H1 (cell line): ENCODE measurements around the gene VDAC2. TPM values are rescaled to one million over a fixed set of nuclear protein-coding genes. Genes with fewer than 3 reads are reported as not detected.

Source experiments
- CTCF ChIA-PET: fragments of 300-600 bp; sonication (Branson Sonifier 250); formaldehyde crosslinking; loops from one replicate; lab custom pipeline; 2021; ENCODE audit not compliant: partially characterized antibody; lab: Charles Lee
- POLR2A ChIA-PET: fragments of 300-600 bp; sonication (Branson Sonifier 250); formaldehyde crosslinking; loops from one replicate; lab custom pipeline; 2021; ENCODE audit warnings: inconsistent platforms; ENCODE audit not compliant: partially characterized antibody; lab: Charles Lee
- DNase-seq, 2 experiments: peaks; one replicate each; pipeline versions ENCODE4 v3.0.0 to v3.0.0-alpha.2; 2010 to 2022; ENCODE audit warnings: low spot score in 2 of 2, low read depth in 1 of 2, mixed read lengths in 1 of 2
- FAIRE-seq: peaks from 2 replicates; lab custom pipeline; 2011; peaks lifted over from hg19 to GRCh38; lab: Jason Lieb, UNC
- H2AFZ ChIP-seq: 2 replicates; pipeline ENCODE4 v1.8.1; 2012; ENCODE audit warnings: low read length, inconsistent platforms
- H2AK5ac ChIP-seq: 2 replicates; pipeline ENCODE4 v1.6.1; 2013; ENCODE audit warnings: low read depth, low read length
- H2BK120ac ChIP-seq: replicated peaks from 2 replicates; pipeline ENCODE3; 2013; ENCODE audit warnings: low read depth, low read length, inconsistent platforms
- H2BK12ac ChIP-seq: 2 replicates; pipeline ENCODE4 v1.6.1; 2013; ENCODE audit warnings: low read depth, low read length
- H2BK15ac ChIP-seq: 2 replicates; pipeline ENCODE4 v1.6.1; 2013; ENCODE audit warnings: low read length
- H2BK20ac ChIP-seq: 2 replicates; pipeline ENCODE4 v1.6.1; 2013; ENCODE audit warnings: low read length
- H2BK5ac ChIP-seq: 2 replicates; pipeline ENCODE4 v1.6.1; 2013; ENCODE audit warnings: low read depth, low read length
- H3K14ac ChIP-seq: 2 replicates; pipeline ENCODE4 v1.6.1; 2013; ENCODE audit warnings: inconsistent platforms; ENCODE audit not compliant: insufficient read length
- H3K18ac ChIP-seq: 2 replicates; pipeline ENCODE4 v1.6.1; 2013; ENCODE audit warnings: low read length; ENCODE audit errors: extremely low read depth
- H3K23ac ChIP-seq: 2 replicates; pipeline ENCODE4 v1.6.1; 2013; ENCODE audit warnings: inconsistent platforms; ENCODE audit not compliant: insufficient read length
- H3K23me2 ChIP-seq: 2 replicates; pipeline ENCODE4 v1.6.1; 2013; ENCODE audit warnings: low read depth, low read length
- H3K27ac ChIP-seq: 2 replicates; pipeline ENCODE4 v1.6.1; 2011; ENCODE audit warnings: low read depth, low read length, inconsistent platforms
- H3K27me3 ChIP-seq, 4 experiments: replicated peaks in 1 of 4; 1 replicate in 1 of 4; 2 replicates in 3 of 4; pipeline versions ENCODE4 v1.6.1 to v1.8.1; 2011 to 2013; ENCODE audit warnings: low read length in 3 of 4, mild to moderate bottlenecking in 3 of 4, inconsistent platforms in 2 of 4, mixed read lengths in 2 of 4, moderate library complexity in 1 of 4; ENCODE audit not compliant: control insufficient read depth in 3 of 4, insufficient read depth in 3 of 4; ENCODE audit errors: extremely low read depth in 1 of 4
- H3K36me3 ChIP-seq, 4 experiments: 2 replicates each; pipeline versions ENCODE4 v1.6.1 to v1.8.1; 2011 to 2013; ENCODE audit warnings: mild to moderate bottlenecking in 4 of 4, low read length in 3 of 4, moderate library complexity in 2 of 4, control low read depth in 1 of 4, inconsistent platforms in 1 of 4; ENCODE audit not compliant: insufficient read depth in 4 of 4, control insufficient read depth in 2 of 4
- H3K4ac ChIP-seq: replicated peaks from 2 replicates; pipeline ENCODE3; 2013; ENCODE audit warnings: low read length, low read depth, mixed read lengths, inconsistent platforms; ENCODE audit not compliant: insufficient read length
- H3K4me1 ChIP-seq, 4 experiments: replicated peaks in 1 of 4; 1 replicate in 1 of 4; 2 replicates in 3 of 4; pipeline versions ENCODE4 v1.6.1 to v1.8.1; 2011 to 2013; ENCODE audit warnings: low read length in 3 of 4, inconsistent platforms in 2 of 4, mixed read lengths in 1 of 4; ENCODE audit not compliant: insufficient read depth in 4 of 4, control insufficient read depth in 3 of 4
- H3K4me2 ChIP-seq, 2 experiments: 2 replicates each; pipeline versions ENCODE4 v1.6.1 to v1.8.1; 2011 to 2013; ENCODE audit warnings: low read depth in 2 of 2, low read length in 2 of 2, control low read depth in 1 of 2, inconsistent platforms in 1 of 2, mild to moderate bottlenecking in 1 of 2; ENCODE audit not compliant: insufficient read depth in 1 of 2
- H3K4me3 ChIP-seq, 4 experiments: fragments of 200-600, 300-600 bp in 1 of 4; sonication (generic), shearing (Covaris generic), sonication (Bioruptor Twin) in 1 of 4; 2 replicates each; pipeline versions ENCODE4 v1.5.1 to v1.8.1; 2011 to 2016; ENCODE audit warnings: low read length in 4 of 4, low read depth in 3 of 4, control low read depth in 2 of 4, inconsistent platforms in 2 of 4, mild to moderate bottlenecking in 2 of 4, mixed read lengths in 1 of 4, moderate library complexity in 1 of 4; ENCODE audit not compliant: insufficient read depth in 2 of 4; ENCODE audit errors: extremely low read depth in 1 of 4
- H3K56ac ChIP-seq: replicated peaks from 2 replicates; pipeline ENCODE3; 2013; ENCODE audit warnings: low read depth, mild to moderate bottlenecking, mixed read lengths, low read length, inconsistent platforms; ENCODE audit not compliant: insufficient read length
- H3K79me1 ChIP-seq: 2 replicates; pipeline ENCODE4 v1.6.1; 2013; ENCODE audit warnings: low read depth, low read length, control low read depth
- H3K79me2 ChIP-seq, 2 experiments: 2 replicates each; pipeline versions ENCODE4 v1.6.1 to v1.8.1; 2012 to 2013; ENCODE audit warnings: low read length in 2 of 2, mild to moderate bottlenecking in 2 of 2, inconsistent platforms in 1 of 2; ENCODE audit not compliant: insufficient read depth in 2 of 2, control insufficient read depth in 1 of 2
- H3K9ac ChIP-seq, 4 experiments: replicated peaks in 1 of 4; 1 replicate in 1 of 4; 2 replicates in 3 of 4; pipeline versions ENCODE4 v1.6.1 to v1.8.1; 2011 to 2013; ENCODE audit warnings: low read depth in 3 of 4, low read length in 3 of 4, control low read depth in 2 of 4, mild to moderate bottlenecking in 2 of 4, moderate library complexity in 2 of 4, inconsistent platforms in 1 of 4; ENCODE audit errors: extremely low read depth in 1 of 4
- H3K9me3 ChIP-seq, 2 experiments: 2 replicates each; pipeline versions ENCODE4 v1.6.1 to v1.8.1; 2012 to 2013; ENCODE audit warnings: mild to moderate bottlenecking in 2 of 2, moderate library complexity in 2 of 2, control low read depth in 1 of 2, inconsistent platforms in 1 of 2, low read depth in 1 of 2, low read length in 1 of 2, mixed read lengths in 1 of 2; ENCODE audit not compliant: insufficient read depth in 2 of 2
- H4K20me1 ChIP-seq, 2 experiments: replicated peaks in 1 of 2; 2 replicates each; pipeline versions ENCODE3 to v1.8.1; 2011 to 2013; ENCODE audit warnings: inconsistent platforms in 2 of 2, low read length in 2 of 2, mild to moderate bottlenecking in 1 of 2; ENCODE audit not compliant: insufficient read depth in 2 of 2, control insufficient read depth in 1 of 2
- H4K5ac ChIP-seq: 2 replicates; pipeline ENCODE4 v1.6.1; 2013; ENCODE audit warnings: low read length, low read depth, mixed read lengths, inconsistent platforms; ENCODE audit not compliant: insufficient read length
- H4K8ac ChIP-seq: 2 replicates; pipeline ENCODE4 v1.8.0; 2013; ENCODE audit warnings: mild to moderate bottlenecking, moderate library complexity, low read length, inconsistent platforms; ENCODE audit not compliant: insufficient read depth; ENCODE audit errors: extremely low read depth
- H4K91ac ChIP-seq: replicated peaks from 2 replicates; pipeline ENCODE3; 2013; ENCODE audit warnings: low read length, mixed read lengths, inconsistent platforms; ENCODE audit not compliant: insufficient read length
- CBX5 ChIP-seq: fragments of 300-800, 300-1000 bp; sonication (generic); IDR thresholded peaks from 2 replicates; pipeline ENCODE4 v1.7.1; 2016; ENCODE audit warnings: antibody characterized with exemption, low read length, low read depth
- CHD2 ChIP-seq: IDR thresholded peaks from 2 replicates; pipeline ENCODE4 v1.6.1; 2012; ENCODE audit warnings: low read length, improper control_type of control experiment
- GTF2F1 ChIP-seq: IDR thresholded peaks from 2 replicates; pipeline ENCODE4 v1.6.1; 2012; ENCODE audit warnings: low read depth, low read length, improper control_type of control experiment, borderline replicate concordance
- HDAC2 ChIP-seq, 2 experiments: fragments of 300-600 bp in 1 of 2; sonication (generic) in 1 of 2; IDR thresholded peaks; 2 replicates each; pipeline ENCODE4 v1.6.1; 2011 to 2012; ENCODE audit warnings: low read depth in 2 of 2, low read length in 2 of 2, mild to moderate bottlenecking in 2 of 2, moderate library complexity in 2 of 2, borderline replicate concordance in 1 of 2, inconsistent platforms in 1 of 2
- JUND ChIP-seq: IDR thresholded peaks from 2 replicates; pipeline ENCODE4 v1.6.1; 2011; ENCODE audit warnings: mild to moderate bottlenecking, improper control_type of control experiment, low read length
- POLR2A ChIP-seq, 2 experiments: IDR thresholded peaks; 1 replicate in 1 of 2; 2 replicates in 1 of 2; pipeline ENCODE4 v1.6.1; 2011; ENCODE audit warnings: low read depth in 2 of 2, low read length in 2 of 2, mild to moderate bottlenecking in 2 of 2; ENCODE audit errors: control extremely low read depth in 1 of 2
- RFX5 ChIP-seq: IDR thresholded peaks from 2 replicates; pipeline ENCODE4 v1.6.1; 2011; ENCODE audit warnings: low read depth, low read length, improper control_type of control experiment, borderline replicate concordance
- RXRA ChIP-seq: IDR thresholded peaks from 2 replicates; pipeline ENCODE4 v1.6.1; 2011; ENCODE audit warnings: low read depth, mild to moderate bottlenecking, low read length, moderate library complexity; ENCODE audit not compliant: insufficient read depth
- SIN3A ChIP-seq, 2 experiments: IDR thresholded peaks in 1 of 2; conservative IDR thresholded peaks in 1 of 2; 2 replicates each; pipeline ENCODE4 v1.6.1; 2011 to 2012; ENCODE audit warnings: low read length in 2 of 2, improper control_type of control experiment in 1 of 2, low read depth in 1 of 2, mild to moderate bottlenecking in 1 of 2
- SP1 ChIP-seq: IDR thresholded peaks from 2 replicates; pipeline ENCODE4 v1.6.1; 2011; ENCODE audit warnings: low read depth, low read length
- TEAD4 ChIP-seq: IDR thresholded peaks from 2 replicates; pipeline ENCODE4 v1.6.1; 2012; ENCODE audit warnings: low read depth, low read length, inconsistent platforms, mixed read lengths
- ZNF274 ChIP-seq: IDR thresholded peaks from 2 replicates; pipeline ENCODE4 v1.7.0; 2012; ENCODE audit warnings: low read length, borderline replicate concordance; ENCODE audit errors: extremely low read depth
- WGBS, 2 experiments: shearing (Covaris generic) in 1 of 2; methylation state at CpG; one replicate each; pipeline versions ENCODE4 v1.1.6 to v1.1.7; 2013 to 2015; ENCODE audit warnings: low lambda C conversion rate in 2 of 2, mixed read lengths in 2 of 2, inconsistent platforms in 1 of 2, low coverage in 1 of 2, missing lambda C conversion rate in 1 of 2; ENCODE audit not compliant: insufficient replicate concordance in 2 of 2, insufficient coverage in 1 of 2, insufficient read length in 1 of 2; ENCODE audit errors: extremely low coverage in 1 of 2, missing lambda C conversion rate in 1 of 2; 5-methylcytosine and 5-hydroxymethylcytosine counted together
- polyA plus RNA-seq, 7 experiments: library from polyadenylated mRNA; depleted of rRNA in 3 of 7; stranded (reverse) in 5 of 7; unstranded in 2 of 7; fragments of >200 nt in 5 of 7; fragments of 200-250 nt in 2 of 7; gene quantifications; 1 replicate in 5 of 7; 2 replicates in 1 of 7; 4 replicates in 1 of 7; pipeline versions ENCODE4 v1.2.1 to v1.2.3, GENCODE V29; 2011 to 2013; ENCODE audit warnings: missing spikeins in 2 of 7, mixed read lengths in 2 of 7
- total RNA-seq: library from RNA; stranded (reverse); fragmentation: NEBNext Ultra II Directional; extraction: Animal tissue kit (Norgen Biotek cat#: 25700); gene quantifications from 2 replicates; pipeline ENCODE4 v1.2.1, GENCODE V29; 2021

VDAC2 gene
- total and polyA plus RNA-seq, 2 of the 8 experiments (the other 6 are each of a cell fraction or from before 2014, with no cell fraction given) = 89.8 to 284 TPM

GRCh38 chr10:75266945-75267344 lies 56.3 kb downstream of the VDAC2 start:
- Histone ChIP-seq H4K91ac (no peak overlapping the region), H3K14ac (no peak overlapping the region), H3K23ac (no peak overlapping the region), H3K9me3 (no peaks in the 10 kb centered on the region), H2BK20ac (no peak overlapping the region), H2BK5ac (no peak overlapping the region), H3K4me3 (no peak overlapping the region), H3K27ac (no peak overlapping the region), H3K27me3 (no peaks in the 10 kb centered on the region), H3K79me1 (no peaks in the 10 kb centered on the region), H2BK120ac (no peak overlapping the region), H4K5ac (no peak overlapping the region), H3K9ac (no peak overlapping the region), H2AFZ (no peak overlapping the region), H3K56ac (no peak overlapping the region), H4K8ac (no peak overlapping the region), H2AK5ac (no peak overlapping the region), H3K36me3 (no peaks in the 10 kb centered on the region), H3K4me2 (no peak overlapping the region), H3K23me2 (no peaks in the 10 kb centered on the region), H2BK12ac (no peak overlapping the region), H2BK15ac (no peak overlapping the region), H3K4me1 (peaks cover 0 to 2% (median 0%) of the 10 kb centered on the region in 4 experiments; a peak in 1 of 7 replicates), H4K20me1 (no peaks in the 10 kb centered on the region), H3K18ac (no peak overlapping the region), H3K79me2 (no peaks in the 10 kb centered on the region), H3K4ac (no peak overlapping the region)
- 93% methylated on average over 5 of the region's 5 CpGs; no CpG with 5 or more reads in 1 of the 2 experiments for WGBS, 2 experiments
- POLR2A ChIA-PET = no interaction called here
- FAIRE-seq = no peak
- no peak for DNase-seq
- CTCF ChIA-PET = interaction anchor here (0.7 kb wide), 1 partner anchor 1495 kb away, joined by 3 read pairs; no protein-coding TSS in a partner anchor
- TF ChIP-seq RXRA (no peak), CHD2 (no peak), ZNF274 (no peak), GTF2F1 (no peak), SIN3A (conservative IDR thresholded peaks at IDR 0.05 in 1 of 2, IDR thresholded peaks at IDR 0.05 in 1 of 2; ENCODE audit: low read depth in 1 of 2, low read length in 2 of 2) (no peak), RFX5 (no peak), JUND (no peak), CBX5 (no peak), TEAD4 (no peak), HDAC2 (IDR thresholded peaks at IDR 0.05; ENCODE audit: borderline replicate concordance in 1 of 2, low read depth in 2 of 2, low read length in 2 of 2) (no peak), POLR2A (IDR thresholded peaks at IDR 0.05; ENCODE audit: control extremely low read depth in 1 of 2, low read depth in 2 of 2, low read length in 2 of 2) (no peak), SP1 (no peak)
